ENCODE data around the gene SWSAP1. TPM values are rescaled to one million over a fixed set of nuclear protein-coding genes. Genes with fewer than 3 reads are reported as not detected.
"Not testable (repeated sequence)": the region's sequence is repeated elsewhere in the genome, so short reads cannot be mapped to it uniquely, and the experiment has no call there.

SWSAP1 gene
- total RNA-seq, 2 donors from 2014 or later: 2.2 to 2.8 TPM

DNA sequence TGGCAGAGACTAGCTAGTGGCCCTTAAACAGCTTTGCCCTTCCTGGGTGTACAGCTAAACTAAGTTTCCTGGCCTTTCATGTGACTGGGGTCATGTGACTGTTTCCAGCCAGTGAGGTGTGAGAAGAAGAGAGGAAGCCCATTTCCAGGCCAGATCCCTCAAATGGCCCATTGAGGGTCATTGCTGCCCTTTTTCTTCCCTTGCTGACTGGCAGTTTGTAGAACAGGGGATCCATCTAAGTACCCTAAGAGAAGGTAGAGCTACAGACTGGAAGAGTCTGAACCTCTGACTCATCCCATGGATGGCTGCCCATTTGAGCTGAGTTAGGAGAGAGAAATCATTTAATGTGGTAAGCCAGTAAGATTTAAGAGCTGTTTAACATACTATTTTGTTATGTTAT lies 2.8 kb downstream of the SWSAP1 start:
- Histone ChIP-seq H3K27ac (ENCODE audit: low read depth, low read length) (no peak overlapping the region), H3K4me3 (ENCODE audit: low read length) (no peak overlapping the region)

DNA sequence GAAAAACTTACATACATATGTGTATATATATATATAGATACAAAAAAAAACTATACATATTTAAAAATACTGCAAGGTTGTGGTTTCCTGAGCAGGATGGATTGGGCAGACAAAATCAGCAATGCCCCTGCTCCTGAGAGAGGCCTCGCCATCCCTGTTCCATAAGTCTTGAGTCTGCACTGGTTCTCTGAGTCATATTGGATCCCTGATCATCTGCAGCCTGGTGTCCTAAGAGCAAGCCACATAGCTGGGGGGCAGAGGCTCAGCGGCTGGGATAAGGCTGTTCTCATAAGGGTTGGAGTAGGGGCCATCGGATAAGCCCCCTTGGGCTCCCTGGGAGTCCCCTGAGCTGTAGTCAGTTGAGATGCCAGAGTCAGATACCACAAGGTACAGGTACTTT lies 3.3 kb downstream of the SWSAP1 start:
- DNase-seq: no peak
- H3K4me1 ChIP-seq (ENCODE audit: control insufficient read depth, insufficient read depth, low read length): peaks cover 4% of the 10 kb centered on the region

More for the DNA sequence above, 2.8 kb downstream of the SWSAP1 start:
- H3K36me3 Mint-ChIP-seq (ENCODE audit: low read depth): peaks cover 26% of the 10 kb centered on the region
- no peak overlapping the region for H3K4me3 Mint-ChIP-seq
- Histone ChIP-seq H3K9ac (ENCODE audit: extremely low read depth, low read length, poor library complexity, severe bottlenecking) (no peak overlapping the region), H3K27me3 (ENCODE audit: control insufficient read depth, insufficient read depth, low read length, poor library complexity, severe bottlenecking) (no peaks in the 10 kb centered on the region), H3K9me3 (ENCODE audit: control insufficient read depth, low read length) (no peaks in the 10 kb centered on the region), H3K36me3 (ENCODE audit: control insufficient read depth, insufficient read depth, low read length) (peaks cover 20% of the 10 kb centered on the region), H3K4me1 (ENCODE audit: control insufficient read depth, insufficient read depth, low read length) (peaks cover 4% of the 10 kb centered on the region)
- TF ChIP-seq, protein P1, sequence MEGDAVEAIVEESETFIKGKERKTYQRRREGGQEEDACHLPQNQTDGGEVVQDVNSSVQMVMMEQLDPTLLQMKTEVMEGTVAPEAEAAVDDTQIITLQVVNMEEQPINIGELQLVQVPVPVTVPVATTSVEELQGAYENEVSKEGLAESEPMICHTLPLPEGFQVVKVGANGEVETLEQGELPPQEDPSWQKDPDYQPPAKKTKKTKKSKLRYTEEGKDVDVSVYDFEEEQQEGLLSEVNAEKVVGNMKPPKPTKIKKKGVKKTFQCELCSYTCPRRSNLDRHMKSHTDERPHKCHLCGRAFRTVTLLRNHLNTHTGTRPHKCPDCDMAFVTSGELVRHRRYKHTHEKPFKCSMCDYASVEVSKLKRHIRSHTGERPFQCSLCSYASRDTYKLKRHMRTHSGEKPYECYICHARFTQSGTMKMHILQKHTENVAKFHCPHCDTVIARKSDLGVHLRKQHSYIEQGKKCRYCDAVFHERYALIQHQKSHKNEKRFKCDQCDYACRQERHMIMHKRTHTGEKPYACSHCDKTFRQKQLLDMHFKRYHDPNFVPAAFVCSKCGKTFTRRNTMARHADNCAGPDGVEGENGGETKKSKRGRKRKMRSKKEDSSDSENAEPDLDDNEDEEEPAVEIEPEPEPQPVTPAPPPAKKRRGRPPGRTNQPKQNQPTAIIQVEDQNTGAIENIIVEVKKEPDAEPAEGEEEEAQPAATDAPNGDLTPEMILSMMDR (conservative IDR thresholded peaks at IDR 0.05): no peak
- peaks cover 2% of the 10 kb centered on the region for H3K4me1 Mint-ChIP-seq
- H3K27ac Mint-ChIP-seq: no peak overlapping the region
- DNase-seq: no peak
- H3K9me3 Mint-ChIP-seq: no peaks in the 10 kb centered on the region
- H3K27me3 Mint-ChIP-seq (ENCODE audit: insufficient read depth): no peaks in the 10 kb centered on the region

DNA sequence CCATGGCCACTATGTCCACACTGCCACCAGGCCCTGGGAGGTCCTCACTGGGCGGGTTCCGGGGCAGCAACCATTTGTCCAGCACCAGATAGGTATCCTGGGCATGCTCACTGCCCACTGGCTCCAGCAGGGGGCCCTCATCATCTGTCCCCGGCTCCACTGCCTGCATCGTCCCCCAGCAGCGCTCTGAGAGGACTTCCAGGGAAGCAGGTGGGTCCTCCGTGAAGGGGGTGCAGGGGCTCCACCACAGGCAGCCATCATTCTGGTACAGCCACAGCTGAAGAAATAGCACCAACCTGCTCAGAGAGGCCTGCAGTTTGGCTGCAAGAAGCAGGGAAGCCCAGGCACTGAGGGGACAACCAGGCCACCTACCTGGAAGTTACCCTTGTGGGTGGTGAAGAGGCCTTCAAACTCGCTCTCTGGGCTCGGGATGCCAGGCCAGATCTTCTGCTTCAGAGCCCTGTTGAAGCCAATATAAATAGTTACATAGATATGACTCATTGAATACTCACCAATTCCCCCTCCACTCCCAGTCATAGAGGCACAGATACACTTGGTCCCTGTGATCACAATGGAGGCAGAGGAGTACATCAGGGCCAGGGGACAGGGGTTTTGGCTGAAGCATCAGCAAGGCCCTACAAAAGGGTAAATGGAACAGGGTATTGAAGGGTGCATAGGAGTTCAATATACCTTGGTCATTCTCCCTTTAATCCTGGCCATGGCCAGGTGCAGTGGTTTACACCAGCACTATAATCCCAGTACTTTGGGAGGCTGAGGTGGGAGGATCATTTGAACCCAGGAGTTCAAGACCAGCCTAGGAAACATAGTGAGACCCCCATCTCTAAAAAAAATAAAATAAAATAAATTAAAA lies 4.1 kb downstream of the SWSAP1 start:
- 74 to 77% methylated on average over 2 to 8 of the region's 8 CpGs for WGBS, 2 experiments (ENCODE audit: insufficient coverage in 1 of 2, insufficient read length in 1 of 2)
- no peak overlapping the region for H3K9ac ChIP-seq (ENCODE audit: extremely low read depth, low read length, poor library complexity, severe bottlenecking)
- H3K27me3 ChIP-seq (ENCODE audit: control insufficient read depth, insufficient read depth, low read length, poor library complexity, severe bottlenecking): no peaks in the 10 kb centered on the region
- H3K9me3 ChIP-seq (ENCODE audit: control insufficient read depth, low read length): no peaks in the 10 kb centered on the region
- TF ChIP-seq, protein P1 (conservative IDR thresholded peaks at IDR 0.05): peak; percentile 80
- peak; percentile 89 for DNase-seq
- peaks cover 26% of the 10 kb centered on the region for H3K36me3 Mint-ChIP-seq (ENCODE audit: low read depth)
- no peak overlapping the region for H3K4me3 ChIP-seq (ENCODE audit: low read length)
- H3K36me3 ChIP-seq (ENCODE audit: control insufficient read depth, insufficient read depth, low read length): peaks cover 20% of the 10 kb centered on the region
- peaks cover 2% of the 10 kb centered on the region for H3K4me1 Mint-ChIP-seq
- peaks cover 4% of the 10 kb centered on the region for H3K4me1 ChIP-seq (ENCODE audit: control insufficient read depth, insufficient read depth, low read length)
- H3K4me3 Mint-ChIP-seq: no peak overlapping the region
- H3K27me3 Mint-ChIP-seq (ENCODE audit: insufficient read depth): no peaks in the 10 kb centered on the region
- H3K27ac ChIP-seq (ENCODE audit: low read depth, low read length): no peak overlapping the region
- no peaks in the 10 kb centered on the region for H3K9me3 Mint-ChIP-seq
- H3K27ac Mint-ChIP-seq: peak overlapping the region; percentile 55

More for the DNA sequence above, 3.3 kb downstream of the SWSAP1 start:
- Histone ChIP-seq H3K27ac (ENCODE audit: low read depth, low read length) (no peak overlapping the region), H3K36me3 (ENCODE audit: control insufficient read depth, insufficient read depth, low read length) (peaks cover 20% of the 10 kb centered on the region), H3K9ac (ENCODE audit: extremely low read depth, low read length, poor library complexity, severe bottlenecking) (no peak overlapping the region), H3K4me3 (ENCODE audit: low read length) (no peak overlapping the region), H3K9me3 (ENCODE audit: control insufficient read depth, low read length) (no peaks in the 10 kb centered on the region), H3K27me3 (ENCODE audit: control insufficient read depth, insufficient read depth, low read length, poor library complexity, severe bottlenecking) (no peaks in the 10 kb centered on the region)
- Mint-ChIP-seq H3K4me3 (no peak overlapping the region), H3K27ac (no peak overlapping the region), H3K4me1 (peaks cover 2% of the 10 kb centered on the region), H3K27me3 (ENCODE audit: insufficient read depth) (no peaks in the 10 kb centered on the region), H3K36me3 (ENCODE audit: low read depth) (peaks cover 26% of the 10 kb centered on the region), H3K9me3 (no peaks in the 10 kb centered on the region)
- 93 to 96% methylated on average over 3 of the region's 3 CpGs for WGBS, 2 experiments (ENCODE audit: insufficient coverage in 1 of 2, insufficient read length in 1 of 2)
- TF ChIP-seq, protein P1 (conservative IDR thresholded peaks at IDR 0.05): no peak

DNA sequence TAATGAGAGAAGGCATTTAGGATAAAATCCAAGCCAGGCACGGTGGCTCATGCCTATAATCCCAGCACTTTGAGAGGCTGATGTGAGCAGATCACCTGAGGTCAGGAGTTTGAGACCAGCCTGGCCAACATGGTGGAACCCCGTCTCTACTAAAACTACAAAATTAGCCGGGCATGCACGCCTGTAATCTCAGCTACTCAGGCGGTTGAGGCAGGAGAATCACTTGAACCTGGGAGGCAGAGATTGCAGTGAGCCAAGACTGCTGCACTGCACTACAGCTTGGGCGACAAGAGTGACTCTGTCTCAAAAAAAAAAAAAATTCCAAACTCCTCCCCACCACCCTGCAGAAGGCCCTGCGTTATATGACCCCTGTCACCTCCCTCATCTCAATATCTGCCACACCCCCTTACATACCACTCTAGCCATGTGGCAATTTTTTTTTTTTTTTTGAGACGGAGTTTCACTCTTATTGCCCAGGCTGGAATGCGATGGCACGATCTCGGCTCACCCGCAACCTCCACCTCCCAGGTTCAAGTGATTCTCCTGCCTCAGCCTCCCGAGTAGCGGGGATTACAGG lies 4.9 kb downstream of the SWSAP1 start:
- peaks cover 20% of the 10 kb centered on the region for H3K36me3 ChIP-seq (ENCODE audit: control insufficient read depth, insufficient read depth, low read length)
- H3K9ac ChIP-seq (ENCODE audit: extremely low read depth, low read length, poor library complexity, severe bottlenecking); H3K4me3 ChIP-seq (ENCODE audit: low read length); H3K27ac Mint-ChIP-seq; H3K4me1 Mint-ChIP-seq; H3K4me1 ChIP-seq (ENCODE audit: control insufficient read depth, insufficient read depth, low read length); H3K9me3 ChIP-seq (ENCODE audit: control insufficient read depth, low read length); H3K27ac ChIP-seq (ENCODE audit: low read depth, low read length); H3K27me3 Mint-ChIP-seq (ENCODE audit: insufficient read depth); H3K9me3 Mint-ChIP-seq; H3K27me3 ChIP-seq (ENCODE audit: control insufficient read depth, insufficient read depth, low read length, poor library complexity, severe bottlenecking); H3K4me3 Mint-ChIP-seq; DNase-seq: not testable (repeated sequence)
- peaks cover 26% of the 10 kb centered on the region for H3K36me3 Mint-ChIP-seq (ENCODE audit: low read depth)
- 91 to 92% methylated on average over 5 to 14 of the region's 14 CpGs for WGBS, 2 experiments (ENCODE audit: insufficient coverage in 1 of 2, insufficient read length in 1 of 2)
